Liver (tissue), 9 donors: ENCODE results near the gene PTPN22. TPM values are rescaled to one million over a fixed set of nuclear protein-coding genes. Genes with fewer than 3 reads are reported as not detected.

Experiments
- DNase-seq: peaks from one replicate; pipeline ENCODE4 v3.0.0-alpha.2; 2017; ENCODE audit warnings: low spot score
- H3K27ac ChIP-seq, 2 donors: one replicate each; pipeline ENCODE4 v1.7.0; 2013; ENCODE audit warnings: inconsistent platforms in 2 of 2, low read length in 2 of 2, control low read depth in 1 of 2, low read depth in 1 of 2, mild to moderate bottlenecking in 1 of 2
- H3K27me3 ChIP-seq, 4 donors: one replicate each; pipeline versions ENCODE4 v1.6.1 to v1.7.0; 2013; ENCODE audit warnings: low read length in 3 of 4, inconsistent platforms in 1 of 4, mild to moderate bottlenecking in 1 of 4, moderate library complexity in 1 of 4; ENCODE audit not compliant: control insufficient read depth in 4 of 4, insufficient read depth in 4 of 4
- H3K36me3 ChIP-seq, 4 donors: one replicate each; pipeline versions ENCODE4 v1.6.1 to v1.7.0; 2013; ENCODE audit warnings: low read length in 3 of 4, mild to moderate bottlenecking in 3 of 4, low read depth in 1 of 4, moderate library complexity in 1 of 4; ENCODE audit not compliant: control insufficient read depth in 4 of 4, insufficient read depth in 3 of 4
- H3K4me1 ChIP-seq, 4 donors: one replicate each; pipeline versions ENCODE4 v1.6.1 to v1.7.0; 2013; ENCODE audit warnings: low read length in 3 of 4, mild to moderate bottlenecking in 3 of 4, moderate library complexity in 1 of 4; ENCODE audit not compliant: control insufficient read depth in 4 of 4, insufficient read depth in 4 of 4
- H3K4me3 ChIP-seq, 3 donors: one replicate each; pipeline versions ENCODE4 v1.6.1 to v1.7.0; 2013; ENCODE audit warnings: low read length in 3 of 3, control low read depth in 1 of 3, low read depth in 1 of 3, mild to moderate bottlenecking in 1 of 3
- H3K9ac ChIP-seq, 2 donors: one replicate each; pipeline ENCODE4 v1.7.0; 2013; ENCODE audit warnings: low read length in 2 of 2, mild to moderate bottlenecking in 2 of 2, moderate library complexity in 2 of 2, control low read depth in 1 of 2, low read depth in 1 of 2
- H3K9me3 ChIP-seq, 4 donors: one replicate each; pipeline versions ENCODE4 v1.6.1 to v1.7.0; 2013; ENCODE audit warnings: low read length in 3 of 4; ENCODE audit not compliant: control insufficient read depth in 4 of 4
- ATF3 ChIP-seq: IDR thresholded peaks from 2 replicates; pipeline ENCODE4 v1.6.1; 2016; ENCODE audit warnings: antibody characterized with exemption
- CTCF ChIP-seq: fragments of 150-350 bp; IDR thresholded peaks from 2 replicates; pipeline ENCODE4 v1.5.1; 2017; ENCODE audit warnings: improper control_type of control experiment, low read depth, low read length; ENCODE audit not compliant: missing input control
- FOXA1 ChIP-seq: IDR thresholded peaks from 2 replicates; pipeline ENCODE4 v1.6.1; 2016; ENCODE audit warnings: antibody characterized with exemption
- HNF4A ChIP-seq, 2 donors: conservative IDR thresholded peaks; 2 replicates each; pipeline ENCODE4 v1.6.1; 2016; ENCODE audit warnings: antibody characterized with exemption in 2 of 2, mild to moderate bottlenecking in 2 of 2
- JUND ChIP-seq, 2 donors: IDR thresholded peaks; 2 replicates each; pipeline ENCODE4 v1.6.1; 2016; ENCODE audit warnings: antibody characterized with exemption in 2 of 2
- RAD21 ChIP-seq, 2 donors: IDR thresholded peaks; 2 replicates each; pipeline ENCODE4 v1.6.1; 2016; ENCODE audit warnings: antibody characterized with exemption in 2 of 2, mild to moderate bottlenecking in 2 of 2
- SP1 ChIP-seq: IDR thresholded peaks from 2 replicates; pipeline ENCODE4 v1.6.1; 2018; ENCODE audit warnings: antibody characterized with exemption, mild to moderate bottlenecking
- ZBTB33 ChIP-seq: IDR thresholded peaks from 2 replicates; pipeline ENCODE4 v1.6.1; 2016; ENCODE audit warnings: antibody characterized with exemption
- WGBS: extraction: QIAGEN DNeasy Blood & Tissue Kit; methylation state at CpG from one replicate; pipeline ENCODE4 v1.1.7; 2013; 5-methylcytosine and 5-hydroxymethylcytosine counted together
- polyA plus RNA-seq, 2 donors: library from polyadenylated mRNA; stranded (reverse) in 1 of 2; unstranded in 1 of 2; fragments of 200-250 nt in 1 of 2; fragments of >200 nt in 1 of 2; fragmentation: Nextera tagmentation in 1 of 2; extraction: Ambion mirVana in 1 of 2; gene quantifications; one replicate each; pipeline versions ENCODE4 v1.2.1 to v1.2.3, GENCODE V29; 2013 to 2015
- total RNA-seq, 2 donors: library from RNA; depleted of rRNA; stranded (reverse); fragments of >200 nt; gene quantifications; one replicate each; pipeline ENCODE4 v1.2.3, GENCODE V29; 2014
- TF ChIP-seq, protein P1 (sequence below): IDR thresholded peaks from 2 replicates; pipeline ENCODE4 v1.6.1; 2016; ENCODE audit warnings: antibody characterized with exemption
- TF ChIP-seq, protein P2 (sequence below): IDR thresholded peaks from 2 replicates; pipeline ENCODE4 v1.6.1; 2016; ENCODE audit warnings: antibody characterized with exemption, mild to moderate bottlenecking
- donor health status: healthy.
- donor health status: healthy.
- donor health status: healthy.
- donor health status: healthy.
- donor health status: healthy.

PTPN22 gene
- total and polyA plus RNA-seq, 4 donors = 0.24 to 1.9 (median 1.0) TPM

DNA sequence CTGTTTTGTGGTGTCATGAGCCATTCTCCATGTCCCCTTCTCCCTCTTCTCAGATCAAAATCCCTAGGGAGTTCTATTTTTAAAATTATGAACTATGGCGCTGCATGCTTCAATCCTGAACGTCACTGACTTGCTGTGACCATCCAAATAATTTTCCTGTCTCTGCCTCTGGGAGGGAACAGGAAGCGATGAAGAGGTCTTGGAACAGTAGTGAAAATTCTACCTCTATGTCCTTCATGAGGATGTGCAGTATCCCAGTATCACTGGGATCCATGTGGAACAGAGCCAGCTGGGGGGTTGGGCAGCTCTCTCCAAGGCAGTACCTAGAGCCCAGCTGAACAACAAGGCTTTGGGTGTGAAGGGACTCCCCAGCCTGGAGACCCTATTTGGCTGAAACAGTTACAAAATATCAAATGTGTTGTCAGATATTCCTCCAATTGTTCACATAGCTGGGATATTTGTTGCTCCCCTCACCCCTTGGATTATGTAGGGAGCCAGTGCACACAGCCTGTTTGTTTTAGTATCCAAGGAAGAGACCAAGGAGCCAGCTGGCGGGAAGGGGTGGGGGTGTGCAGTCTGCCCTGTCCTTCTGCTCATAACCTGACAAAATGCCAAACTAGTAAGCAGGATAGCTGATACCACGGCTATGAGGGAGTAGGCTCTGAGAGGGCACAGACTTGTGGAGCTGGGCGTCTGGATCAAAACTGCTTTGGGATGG, 41.2 kb upstream of the PTPN22 start:
- Histone ChIP-seq H3K9me3 (no peaks in the 10 kb centered on the region), H3K36me3 (peaks cover 4 to 11% (median 8%) of the 10 kb centered on the region in 4 donors), H3K9ac (no peak overlapping the region), H3K27me3 (no peaks in the 10 kb centered on the region), H3K4me1 (no peaks in the 10 kb centered on the region), H3K4me3 (no peak overlapping the region), H3K27ac (peak overlapping the region in 1 of 2 donors; percentile 31)
- 85% methylated on average over 6 of the region's 6 CpGs for WGBS
- DNase-seq = peak; percentile 53
- TF ChIP-seq ZBTB33 (no peak), SP1 (peak; percentile 16)
- TF ChIP-seq, protein P1, sequence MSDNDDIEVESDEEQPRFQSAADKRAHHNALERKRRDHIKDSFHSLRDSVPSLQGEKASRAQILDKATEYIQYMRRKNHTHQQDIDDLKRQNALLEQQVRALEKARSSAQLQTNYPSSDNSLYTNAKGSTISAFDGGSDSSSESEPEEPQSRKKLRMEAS = no peak

DNA sequence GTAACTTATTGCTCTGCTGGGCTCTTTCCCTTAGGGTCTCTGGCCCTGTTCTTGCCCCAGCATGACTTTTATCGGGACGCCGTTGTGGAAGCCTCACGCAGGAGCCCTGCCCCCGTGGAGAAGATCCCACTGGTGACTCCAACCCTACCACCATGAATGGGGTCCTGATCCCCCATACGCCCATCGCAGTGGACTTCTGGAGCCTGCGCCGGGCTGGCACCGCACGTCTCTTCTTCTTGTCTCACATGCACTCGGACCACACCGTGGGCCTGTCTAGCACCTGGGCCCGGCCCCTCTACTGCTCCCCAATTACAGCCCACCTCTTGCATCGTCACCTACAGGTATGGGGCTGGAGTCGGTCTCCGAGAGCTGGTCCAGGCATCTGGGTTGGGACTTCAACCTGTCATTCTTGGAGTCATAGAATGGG, 33.9 kb upstream of the PTPN22 start:
- H3K9ac ChIP-seq = peak overlapping the region; percentile 49 to 94
- no peak for DNase-seq
- no peaks in the 10 kb centered on the region for H3K27me3 ChIP-seq
- WGBS = under 1% methylated on average over 17 of the region's 17 CpGs
- peak overlapping the region; percentile 64 to 95 (median 75) for H3K4me3 ChIP-seq
- H3K4me1 ChIP-seq = peaks cover 2 to 23% (median 17%) of the 10 kb centered on the region in 4 donors
- H3K9me3 ChIP-seq = no peaks in the 10 kb centered on the region
- peaks cover 0 to 4% (median 2%) of the 10 kb centered on the region in 4 donors for H3K36me3 ChIP-seq
- no peak for TF ChIP-seq FOXA1
- TF ChIP-seq, protein P2, sequence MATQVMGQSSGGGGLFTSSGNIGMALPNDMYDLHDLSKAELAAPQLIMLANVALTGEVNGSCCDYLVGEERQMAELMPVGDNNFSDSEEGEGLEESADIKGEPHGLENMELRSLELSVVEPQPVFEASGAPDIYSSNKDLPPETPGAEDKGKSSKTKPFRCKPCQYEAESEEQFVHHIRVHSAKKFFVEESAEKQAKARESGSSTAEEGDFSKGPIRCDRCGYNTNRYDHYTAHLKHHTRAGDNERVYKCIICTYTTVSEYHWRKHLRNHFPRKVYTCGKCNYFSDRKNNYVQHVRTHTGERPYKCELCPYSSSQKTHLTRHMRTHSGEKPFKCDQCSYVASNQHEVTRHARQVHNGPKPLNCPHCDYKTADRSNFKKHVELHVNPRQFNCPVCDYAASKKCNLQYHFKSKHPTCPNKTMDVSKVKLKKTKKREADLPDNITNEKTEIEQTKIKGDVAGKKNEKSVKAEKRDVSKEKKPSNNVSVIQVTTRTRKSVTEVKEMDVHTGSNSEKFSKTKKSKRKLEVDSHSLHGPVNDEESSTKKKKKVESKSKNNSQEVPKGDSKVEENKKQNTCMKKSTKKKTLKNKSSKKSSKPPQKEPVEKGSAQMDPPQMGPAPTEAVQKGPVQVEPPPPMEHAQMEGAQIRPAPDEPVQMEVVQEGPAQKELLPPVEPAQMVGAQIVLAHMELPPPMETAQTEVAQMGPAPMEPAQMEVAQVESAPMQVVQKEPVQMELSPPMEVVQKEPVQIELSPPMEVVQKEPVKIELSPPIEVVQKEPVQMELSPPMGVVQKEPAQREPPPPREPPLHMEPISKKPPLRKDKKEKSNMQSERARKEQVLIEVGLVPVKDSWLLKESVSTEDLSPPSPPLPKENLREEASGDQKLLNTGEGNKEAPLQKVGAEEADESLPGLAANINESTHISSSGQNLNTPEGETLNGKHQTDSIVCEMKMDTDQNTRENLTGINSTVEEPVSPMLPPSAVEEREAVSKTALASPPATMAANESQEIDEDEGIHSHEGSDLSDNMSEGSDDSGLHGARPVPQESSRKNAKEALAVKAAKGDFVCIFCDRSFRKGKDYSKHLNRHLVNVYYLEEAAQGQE = no peak
- no peak for TF ChIP-seq RAD21 (IDR thresholded peaks at IDR 0.05)
- TF ChIP-seq HNF4A (conservative IDR thresholded peaks at IDR 0.05) = no peak
- TF ChIP-seq CTCF = no peak
- TF ChIP-seq ATF3 = no peak
- TF ChIP-seq SP1 = no peak
- TF ChIP-seq JUND (IDR thresholded peaks at IDR 0.05) = no peak
- TF ChIP-seq ZBTB33 = no peak
- peak overlapping the region; percentile 82 to 93 for H3K27ac ChIP-seq
